Measurements from ENCODE around the gene TCIRG1.

The TCIRG1 gene

DNA sequence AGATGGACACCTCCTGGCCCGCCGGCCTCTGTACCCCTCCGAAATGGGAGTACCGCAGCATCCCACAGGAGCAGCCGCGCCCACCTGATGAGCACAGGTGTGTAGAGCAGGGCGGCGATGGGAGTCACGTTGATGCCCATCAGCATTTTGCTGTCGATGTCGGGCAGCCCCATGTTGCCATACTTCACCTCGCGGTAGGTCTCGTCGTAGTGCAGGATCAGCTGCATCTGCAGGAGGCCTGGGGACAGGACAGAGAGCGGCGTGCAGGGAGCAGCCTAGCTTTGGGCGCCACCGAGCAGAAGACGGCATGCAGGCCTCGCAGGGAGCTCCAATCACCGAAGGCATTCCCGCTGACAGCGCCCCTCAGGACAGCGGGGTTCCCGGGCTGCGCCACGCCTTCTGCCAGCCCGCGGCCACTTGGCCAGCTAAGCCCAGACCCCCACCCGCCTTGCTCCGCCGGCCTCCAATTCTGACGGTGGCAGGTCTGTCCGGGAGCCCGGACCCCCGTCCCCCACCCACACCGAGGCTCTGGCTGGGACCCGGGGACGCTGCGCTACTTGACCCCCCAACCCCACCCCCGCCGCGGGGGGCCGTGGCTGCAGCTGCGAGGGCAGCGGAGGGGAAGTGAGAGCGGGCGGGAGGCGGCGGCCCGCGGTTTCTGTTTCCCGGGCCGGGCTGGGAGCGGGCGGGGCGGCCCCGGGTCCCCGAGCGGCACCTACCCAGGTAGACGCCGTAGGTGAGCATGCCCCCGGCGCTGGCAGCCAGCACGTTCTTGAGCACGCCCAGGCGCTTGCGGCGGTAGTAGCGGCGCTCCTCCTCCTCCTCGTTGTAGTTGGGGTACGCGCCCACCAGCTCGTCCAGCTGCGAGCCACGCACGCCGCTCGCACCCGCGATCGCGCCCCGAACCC lies 35.6 kb upstream of the TCIRG1 start:
- TF ChIP-seq, protein P1, sequence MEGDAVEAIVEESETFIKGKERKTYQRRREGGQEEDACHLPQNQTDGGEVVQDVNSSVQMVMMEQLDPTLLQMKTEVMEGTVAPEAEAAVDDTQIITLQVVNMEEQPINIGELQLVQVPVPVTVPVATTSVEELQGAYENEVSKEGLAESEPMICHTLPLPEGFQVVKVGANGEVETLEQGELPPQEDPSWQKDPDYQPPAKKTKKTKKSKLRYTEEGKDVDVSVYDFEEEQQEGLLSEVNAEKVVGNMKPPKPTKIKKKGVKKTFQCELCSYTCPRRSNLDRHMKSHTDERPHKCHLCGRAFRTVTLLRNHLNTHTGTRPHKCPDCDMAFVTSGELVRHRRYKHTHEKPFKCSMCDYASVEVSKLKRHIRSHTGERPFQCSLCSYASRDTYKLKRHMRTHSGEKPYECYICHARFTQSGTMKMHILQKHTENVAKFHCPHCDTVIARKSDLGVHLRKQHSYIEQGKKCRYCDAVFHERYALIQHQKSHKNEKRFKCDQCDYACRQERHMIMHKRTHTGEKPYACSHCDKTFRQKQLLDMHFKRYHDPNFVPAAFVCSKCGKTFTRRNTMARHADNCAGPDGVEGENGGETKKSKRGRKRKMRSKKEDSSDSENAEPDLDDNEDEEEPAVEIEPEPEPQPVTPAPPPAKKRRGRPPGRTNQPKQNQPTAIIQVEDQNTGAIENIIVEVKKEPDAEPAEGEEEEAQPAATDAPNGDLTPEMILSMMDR (IDR thresholded peaks at IDR 0.05; ENCODE audit: insufficient read depth, low read depth, low read length, missing control alignments), result no peak

DNA sequence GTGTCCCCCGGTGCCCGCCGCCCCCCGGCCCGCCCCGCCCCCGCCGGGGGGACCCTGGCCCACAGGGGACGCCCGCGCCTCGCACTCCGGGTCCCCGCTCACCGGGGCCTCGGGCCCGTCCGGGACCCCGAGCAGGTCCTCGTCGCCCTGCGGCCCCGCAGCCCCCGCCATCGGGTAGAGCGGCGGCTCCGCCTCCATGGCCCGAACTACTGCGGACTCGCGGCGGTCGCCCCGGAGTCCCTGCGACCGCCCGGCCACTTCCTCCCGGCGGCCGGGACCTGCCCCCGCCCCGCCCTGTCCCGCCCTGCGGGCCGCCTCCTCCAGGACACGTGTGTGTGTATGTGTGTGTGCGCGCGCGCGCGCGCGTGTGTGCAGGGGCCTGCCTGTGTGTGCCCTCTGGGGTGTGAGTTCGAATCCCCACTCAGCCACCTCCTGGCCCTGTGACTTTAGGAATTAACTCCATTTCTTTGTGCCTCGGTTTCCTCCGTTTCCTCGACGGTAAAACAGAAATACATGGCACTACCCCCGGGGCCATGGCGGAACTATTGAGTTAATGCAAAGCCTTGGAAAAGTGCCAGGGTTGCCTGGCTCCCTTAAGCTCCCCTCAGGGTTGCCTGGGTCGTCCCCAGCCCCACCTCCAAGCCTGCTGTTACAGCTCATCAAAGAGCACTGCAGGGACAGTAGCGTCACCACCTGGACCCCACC lies 34.8 kb upstream of the TCIRG1 start, which contains the start of gene UNC93B1:
TSS of gene UNC93B1 (minus strand) at position 252 of the 705 bp plus-strand sequence. CDS start at position 198, 54 bp downstream.
- TF ChIP-seq, protein P1 (IDR thresholded peaks at IDR 0.05; ENCODE audit: insufficient read depth, low read depth, low read length, missing control alignments), result no peak
- peak within 1 kb of the TSS; percentile 52 for H3K4me3 ChIP-seq (ENCODE audit: low read depth, low read length)
- DNase-seq (ENCODE audit: low read depth), result peak; percentile 96

More for the DNA sequence above, 35.6 kb upstream of the TCIRG1 start:
- H3K4me3 ChIP-seq (ENCODE audit: low read depth, low read length), result peak overlapping the region; percentile 52
- peak; percentile 67 for DNase-seq (ENCODE audit: low read depth)

DNA sequence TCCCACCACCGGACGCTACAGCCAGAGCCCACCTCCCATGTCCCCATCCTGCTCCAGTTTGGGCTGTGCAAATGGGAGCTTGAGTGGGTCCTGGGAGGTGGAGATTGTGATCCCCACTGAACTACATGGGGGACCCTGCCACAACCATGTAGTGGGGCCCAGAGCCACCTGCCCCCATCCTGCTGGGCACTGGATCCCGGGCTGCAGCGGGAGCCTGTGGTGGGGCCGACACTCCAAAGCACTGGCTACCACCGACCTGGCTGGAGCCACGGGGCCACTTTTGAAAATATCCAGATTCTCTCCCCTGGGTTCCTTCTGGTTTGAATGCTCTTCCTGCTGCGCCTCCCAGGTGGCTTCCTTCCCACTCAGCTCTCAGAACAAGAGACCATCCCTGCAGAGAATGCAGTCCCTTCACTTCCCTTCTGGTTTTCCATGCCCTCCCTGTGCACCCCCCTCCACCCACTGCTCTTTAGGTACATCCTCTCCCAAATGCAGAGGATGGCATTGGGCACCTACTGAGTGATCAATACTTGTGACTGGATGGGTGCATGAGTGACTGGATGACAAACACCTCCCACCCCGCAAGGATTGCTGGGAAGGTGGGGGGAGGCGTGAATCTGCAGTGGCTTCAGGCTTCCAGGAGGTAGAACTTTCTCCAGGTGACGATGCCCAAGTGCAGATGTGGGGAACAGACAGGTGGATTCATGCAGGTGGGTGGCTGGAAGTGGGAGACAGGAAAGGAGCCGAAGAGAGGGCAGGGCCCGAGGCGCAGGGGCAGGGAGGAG lies 34.1 kb upstream of the TCIRG1 start:
- DNase-seq (ENCODE audit: low read depth), result no peak
- TF ChIP-seq, protein P1 (IDR thresholded peaks at IDR 0.05; ENCODE audit: insufficient read depth, low read depth, low read length, missing control alignments), result no peak
- peak overlapping the region; percentile 52 for H3K4me3 ChIP-seq (ENCODE audit: low read depth, low read length)

DNA sequence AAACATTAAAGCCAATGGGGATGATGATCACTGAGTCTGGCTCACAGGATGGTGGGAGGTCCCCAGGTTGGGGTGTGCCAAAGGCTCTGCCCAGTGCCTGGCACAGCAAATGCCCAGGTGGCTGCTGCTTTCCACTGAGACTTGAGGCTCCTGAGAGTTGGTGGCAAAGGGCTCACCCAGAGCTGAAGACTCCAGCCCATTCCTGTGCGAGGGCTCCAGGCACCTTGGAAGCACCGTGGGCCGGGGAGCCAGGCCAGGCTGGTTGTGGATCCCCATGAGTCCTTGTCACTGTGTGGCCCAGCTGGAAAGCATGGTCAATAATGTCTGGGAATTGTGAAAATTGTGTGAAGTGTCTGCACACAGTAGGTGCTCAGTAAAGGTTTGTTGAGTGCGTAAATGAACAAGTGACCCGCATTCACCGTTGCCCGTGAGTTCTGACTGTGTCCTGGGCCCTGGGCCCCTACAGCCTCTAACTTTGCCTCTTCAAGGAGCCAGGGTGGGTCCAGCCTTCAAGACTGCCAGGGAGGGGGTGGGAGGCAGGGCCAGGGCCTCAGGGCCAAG lies 32.1 kb upstream of the TCIRG1 start:
- H3K4me3 ChIP-seq (ENCODE audit: low read depth, low read length), result no peak overlapping the region
- DNase-seq (ENCODE audit: low read depth), result no peak
- TF ChIP-seq, protein P1 (IDR thresholded peaks at IDR 0.05; ENCODE audit: insufficient read depth, low read depth, low read length, missing control alignments), result no peak

DNA sequence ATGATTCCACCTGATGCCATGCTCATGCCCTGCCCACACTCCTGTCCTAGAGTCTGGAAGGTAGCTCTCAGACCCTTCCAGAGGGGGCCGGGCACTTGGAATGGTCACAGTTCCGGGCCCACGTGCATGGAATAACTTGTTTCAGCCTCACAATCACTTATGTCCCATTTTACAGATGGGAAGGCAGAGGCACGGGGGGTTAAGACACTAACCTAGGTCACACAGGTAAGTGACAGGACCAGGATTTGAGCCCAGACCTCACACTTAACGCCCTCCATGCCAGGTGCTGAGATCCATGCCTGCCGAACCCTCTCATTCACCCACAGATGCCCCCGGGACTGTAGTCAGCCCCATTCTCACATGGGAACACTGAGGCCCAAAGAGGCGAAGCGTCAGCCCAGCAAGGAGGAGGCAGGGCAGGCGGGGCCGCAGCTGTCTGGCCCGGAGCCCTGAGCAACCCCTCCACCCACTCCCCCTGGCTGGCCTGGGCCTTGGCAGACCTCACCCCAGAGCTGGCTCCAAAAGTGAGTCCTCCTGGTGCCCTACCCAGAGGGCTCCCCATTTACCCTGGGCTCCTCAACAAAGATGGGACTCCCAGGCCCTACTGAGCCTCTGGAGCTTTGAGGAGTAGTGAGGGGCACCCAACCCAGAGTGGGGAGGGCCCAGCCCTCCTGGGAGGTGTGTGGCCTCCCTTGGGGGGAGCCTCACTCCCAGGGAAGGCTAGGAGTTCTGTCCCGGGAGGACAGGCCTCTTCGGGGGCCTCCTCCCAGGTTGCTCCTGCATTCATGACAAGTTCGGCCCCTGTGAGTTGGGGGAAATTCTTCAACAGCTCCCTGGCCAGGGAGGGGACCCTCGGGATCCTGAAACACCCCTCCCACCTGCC lies 31.1 kb upstream of the TCIRG1 start:
- no peak for DNase-seq (ENCODE audit: low read depth)
- H3K4me3 ChIP-seq (ENCODE audit: low read depth, low read length), result no peak overlapping the region
- TF ChIP-seq, protein P1 (IDR thresholded peaks at IDR 0.05; ENCODE audit: insufficient read depth, low read depth, low read length, missing control alignments), result no peak

All from GM12865 (cell line).